Rectal smooth muscle tissue (tissue), 1 donor: Measurements from ENCODE around the gene BICRA.
"Not testable (repeated sequence)": the region's sequence is repeated elsewhere in the genome, so short reads cannot be mapped to it uniquely, and the experiment has no call there.

Experiments
- H3K27ac ChIP-seq: one replicate; pipeline ENCODE4 v1.7.0; 2013; ENCODE audit warnings: low read depth, low read length, inconsistent platforms
- H3K27me3 ChIP-seq: one replicate; pipeline ENCODE4 v1.7.0; 2013; ENCODE audit warnings: low read length; ENCODE audit not compliant: control insufficient read depth, insufficient read depth
- H3K36me3 ChIP-seq: one replicate; pipeline ENCODE4 v1.7.0; 2013; ENCODE audit warnings: low read length; ENCODE audit not compliant: control insufficient read depth, insufficient read depth
- H3K4me1 ChIP-seq: one replicate; pipeline ENCODE4 v1.7.0; 2013; ENCODE audit warnings: low read length; ENCODE audit not compliant: control insufficient read depth, insufficient read depth
- H3K4me3 ChIP-seq: one replicate; pipeline ENCODE4 v1.7.0; 2013; ENCODE audit warnings: low read length
- H3K9ac ChIP-seq: one replicate; pipeline ENCODE4 v1.7.0; 2013; ENCODE audit warnings: low read length

The BICRA gene

GRCh38 chr19:47587295-47587694 is 21.6 kb upstream of the BICRA start:
- no peak overlapping the region for H3K27ac ChIP-seq

DNA sequence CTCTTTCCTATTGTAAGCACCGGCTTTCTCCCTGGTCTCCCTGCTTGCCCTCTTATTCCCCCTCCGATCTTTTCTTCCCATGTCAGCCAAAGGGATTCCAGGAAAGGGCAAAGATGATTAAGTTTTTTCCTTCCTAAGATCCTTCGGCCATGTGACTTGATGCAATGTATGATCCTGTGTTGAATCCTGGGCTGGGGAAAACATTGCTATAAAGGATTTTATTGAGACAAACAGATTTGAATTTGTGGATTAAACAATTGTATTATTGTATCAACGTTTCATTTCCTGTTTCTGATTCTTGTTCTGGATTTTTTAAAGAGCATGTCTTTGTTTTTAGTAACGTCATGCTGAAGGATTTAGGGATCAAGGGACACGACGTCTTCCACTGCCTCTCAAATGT is 19.1 kb upstream of the BICRA start:
- no peaks in the 10 kb centered on the region for H3K27me3 ChIP-seq
- H3K9ac ChIP-seq, result no peak overlapping the region
- no peaks in the 10 kb centered on the region for H3K4me1 ChIP-seq
- H3K27ac ChIP-seq, result no peak overlapping the region
- no peak overlapping the region for H3K4me3 ChIP-seq
- no peaks in the 10 kb centered on the region for H3K36me3 ChIP-seq

More at GRCh38 chr19:47587295-47587694, 21.6 kb upstream of the BICRA start:
- Histone ChIP-seq H3K4me3 (no peak overlapping the region), H3K9ac (no peak overlapping the region), H3K4me1 (no peaks in the 10 kb centered on the region), H3K27me3 (no peaks in the 10 kb centered on the region), H3K36me3 (no peaks in the 10 kb centered on the region)

- Histone ChIP-seq H3K9ac (no peak overlapping the region), H3K27me3 (no peaks in the 10 kb centered on the region), H3K4me3 (no peak overlapping the region), H3K27ac (no peak overlapping the region), H3K4me1 (peaks cover 6% of the 10 kb centered on the region), H3K36me3 (no peaks in the 10 kb centered on the region)
These were observed 15.1 kb upstream of the BICRA start for GRCh38 chr19:47593860-47594259.

GRCh38 chr19:47595944-47596343 is 13.0 kb upstream of the BICRA start:
- Histone ChIP-seq H3K36me3 (no peaks in the 10 kb centered on the region), H3K27me3 (no peaks in the 10 kb centered on the region), H3K4me3 (no peak overlapping the region), H3K27ac (no peak overlapping the region), H3K9ac (no peak overlapping the region), H3K4me1 (peaks cover 6% of the 10 kb centered on the region)

DNA sequence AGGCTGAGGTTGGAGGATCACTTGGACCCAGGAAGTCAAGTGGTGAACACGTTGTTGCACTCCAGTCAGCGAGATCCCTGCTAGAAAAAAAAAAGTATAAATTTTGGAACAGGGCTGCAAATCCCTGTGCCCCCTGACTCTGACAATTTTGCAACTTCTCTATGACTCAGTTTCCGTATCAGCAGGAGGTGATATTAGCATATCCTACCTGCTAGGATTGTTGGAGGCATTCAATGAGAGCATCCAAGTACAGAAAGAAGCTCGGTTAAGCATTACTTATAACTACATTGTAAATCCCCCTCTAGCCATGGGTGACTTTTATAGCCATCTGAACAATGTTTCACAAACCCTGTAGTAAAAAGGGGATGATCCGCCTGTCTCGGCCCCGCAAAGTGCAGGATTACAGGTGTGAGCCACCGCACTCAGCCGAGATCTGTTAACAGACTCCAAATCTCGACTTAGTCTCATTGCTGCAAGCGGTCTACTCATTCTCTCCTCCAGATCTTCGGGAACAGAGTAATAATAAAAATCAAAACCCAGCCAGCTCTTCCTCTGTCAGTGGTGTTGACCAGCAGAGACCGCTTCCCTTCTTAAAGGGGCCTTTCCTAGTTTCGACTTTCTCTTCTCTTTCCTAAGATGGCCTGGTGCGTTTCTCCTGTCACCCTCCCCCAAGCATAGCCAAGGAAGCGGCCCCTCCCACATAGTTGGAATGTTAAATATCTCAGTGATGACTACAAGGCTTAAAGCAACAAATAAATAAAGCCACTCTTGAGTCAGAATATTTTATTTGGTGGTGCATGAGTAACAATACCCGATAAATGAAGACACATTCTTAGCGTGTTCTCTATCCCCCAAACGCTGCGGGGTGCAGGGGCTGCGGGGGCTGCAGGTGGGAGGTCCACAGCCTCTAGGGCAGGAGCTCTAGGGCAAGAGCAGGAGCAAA is 10.3 kb upstream of the BICRA start:
- H3K4me3 ChIP-seq, result peak overlapping the region; percentile 57
- no peaks in the 10 kb centered on the region for H3K36me3 ChIP-seq
- peak overlapping the region; percentile 89 for H3K27ac ChIP-seq
- peaks cover 6% of the 10 kb centered on the region for H3K4me1 ChIP-seq
- no peaks in the 10 kb centered on the region for H3K27me3 ChIP-seq
- H3K9ac ChIP-seq, result no peak overlapping the region

DNA sequence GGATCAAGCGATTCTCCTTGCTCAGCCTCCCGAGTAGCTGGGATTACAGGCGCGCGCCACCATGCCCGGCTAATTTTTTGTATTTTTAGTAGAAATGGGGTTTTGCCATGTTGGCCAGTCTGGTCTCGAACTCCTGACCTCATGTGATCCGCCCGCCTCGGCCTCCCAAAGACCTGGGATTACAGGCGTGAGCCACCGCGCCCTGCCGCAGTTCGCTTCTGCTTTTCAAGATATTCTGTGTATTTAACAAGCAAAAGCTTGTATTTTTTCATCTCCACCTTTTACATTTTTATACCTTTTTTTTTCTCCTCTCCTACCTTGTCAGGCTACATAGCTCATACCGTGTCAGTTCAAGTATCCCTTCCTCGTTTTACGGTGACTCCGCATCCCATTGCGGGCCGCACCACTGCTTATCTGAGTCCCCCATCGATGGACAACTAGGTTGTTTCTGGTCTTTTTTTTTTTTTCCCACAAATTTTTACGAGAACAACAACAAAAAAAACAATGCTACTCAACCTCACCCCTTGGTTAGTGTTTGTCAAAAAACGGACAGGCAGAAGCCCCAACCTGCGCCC is 9.2 kb upstream of the BICRA start:
- not testable (repeated sequence) for H3K36me3 ChIP-seq, H3K27me3 ChIP-seq, H3K4me1 ChIP-seq, H3K9ac ChIP-seq
- Histone ChIP-seq H3K4me3 (peak overlapping the region; percentile 65), H3K27ac (peak overlapping the region; percentile 89)

DNA sequence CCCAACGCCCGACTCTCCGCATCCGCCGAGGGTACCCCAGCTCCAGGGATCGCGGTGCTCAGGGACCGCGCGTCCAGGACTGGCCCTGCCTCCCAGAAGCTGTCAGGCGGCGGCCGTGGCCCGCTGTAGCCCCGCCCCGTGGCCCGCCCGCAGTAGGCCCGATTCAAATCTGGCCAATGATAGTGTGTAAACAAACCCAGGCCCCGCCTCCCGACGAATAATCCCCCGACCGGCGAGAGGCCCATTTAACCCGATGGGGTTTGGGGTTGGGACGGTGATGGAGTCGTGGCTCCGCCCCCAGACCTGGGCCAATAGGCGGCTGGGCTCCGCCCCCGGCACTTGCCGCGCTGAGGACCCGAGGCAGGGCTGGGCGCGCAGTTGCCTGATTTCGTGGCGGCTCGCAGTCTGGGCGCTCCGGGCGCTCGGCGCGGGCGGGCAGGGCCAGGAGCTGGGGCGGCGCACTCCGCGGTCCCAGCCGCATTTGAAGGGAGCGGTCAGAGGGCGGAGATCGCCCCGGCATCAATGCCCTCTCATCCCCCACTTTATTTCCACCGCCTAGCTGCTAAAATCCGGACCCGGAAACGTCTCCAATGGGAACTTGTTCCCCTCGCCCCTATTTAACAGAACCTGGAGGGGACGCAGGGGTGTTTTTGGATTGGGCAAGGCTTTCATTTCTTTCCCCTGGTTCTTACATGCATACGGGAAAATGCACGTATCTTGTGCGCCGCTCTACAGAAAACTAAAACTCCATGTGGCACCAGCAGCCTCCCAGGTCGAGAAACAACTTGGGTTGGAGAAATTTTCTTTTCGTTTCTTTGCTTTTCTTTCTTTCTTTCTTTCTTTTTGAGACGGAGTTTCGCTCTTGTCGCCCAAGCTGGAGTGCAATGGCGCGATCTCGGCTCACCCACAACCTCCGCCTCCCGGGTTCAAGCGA is 8.4 kb upstream of the BICRA start:
- H3K36me3 ChIP-seq, result no peaks in the 10 kb centered on the region

DNA sequence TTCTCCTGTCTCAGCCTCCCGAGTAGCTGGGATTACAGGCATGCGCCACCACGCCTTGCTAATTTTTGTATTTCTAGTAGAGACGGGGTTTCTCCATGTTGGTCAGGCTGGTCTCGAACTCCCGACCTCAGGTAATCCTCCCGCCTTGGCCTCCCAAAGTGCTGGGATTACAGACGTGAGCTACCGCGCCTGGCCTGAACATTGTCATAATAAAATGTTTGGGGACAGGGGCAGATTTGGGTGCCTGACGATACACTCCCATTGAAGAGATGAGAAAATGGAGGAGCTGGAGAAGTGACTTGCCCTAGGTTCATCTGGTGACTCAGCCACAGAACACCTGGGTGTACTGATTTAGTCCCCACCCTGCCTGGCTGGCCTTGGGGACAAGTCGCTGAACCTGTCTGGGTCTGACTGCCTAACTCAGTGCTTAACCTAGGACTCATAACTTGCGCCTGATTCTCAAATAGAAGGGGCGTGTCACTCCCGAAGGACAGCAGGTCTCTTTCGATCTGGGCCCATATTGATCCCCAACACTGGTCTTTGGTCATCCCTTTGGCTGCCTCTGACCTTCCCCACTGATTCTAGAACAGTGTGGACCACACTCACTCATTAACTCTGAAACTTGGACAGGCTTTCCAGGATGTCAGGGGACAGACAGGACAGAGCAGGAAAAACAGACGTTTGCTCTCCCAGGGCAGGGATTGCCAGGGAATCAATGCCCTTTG is 7.6 kb upstream of the BICRA start:
- Histone ChIP-seq H3K4me1 (peaks cover 6% of the 10 kb centered on the region), H3K27me3 (no peaks in the 10 kb centered on the region), H3K27ac (peak overlapping the region; percentile 95), H3K4me3 (peak overlapping the region; percentile 93), H3K9ac (no peak overlapping the region), H3K36me3 (no peaks in the 10 kb centered on the region)

More for the DNA sequence above, 8.4 kb upstream of the BICRA start:
- Histone ChIP-seq H3K4me1 (peaks cover 6% of the 10 kb centered on the region), H3K4me3 (peak overlapping the region; percentile 93), H3K9ac (peak overlapping the region; percentile 73), H3K27ac (peak overlapping the region; percentile 95), H3K27me3 (no peaks in the 10 kb centered on the region)

GRCh38 chr19:47603706-47604565 is 5.0 kb upstream of the BICRA start:
- H3K36me3 ChIP-seq, result no peaks in the 10 kb centered on the region
- H3K4me3 ChIP-seq, result no peak overlapping the region
- H3K27me3 ChIP-seq, result no peaks in the 10 kb centered on the region
- no peak overlapping the region for H3K9ac ChIP-seq
- no peak overlapping the region for H3K27ac ChIP-seq
- H3K4me1 ChIP-seq, result no peaks in the 10 kb centered on the region

DNA sequence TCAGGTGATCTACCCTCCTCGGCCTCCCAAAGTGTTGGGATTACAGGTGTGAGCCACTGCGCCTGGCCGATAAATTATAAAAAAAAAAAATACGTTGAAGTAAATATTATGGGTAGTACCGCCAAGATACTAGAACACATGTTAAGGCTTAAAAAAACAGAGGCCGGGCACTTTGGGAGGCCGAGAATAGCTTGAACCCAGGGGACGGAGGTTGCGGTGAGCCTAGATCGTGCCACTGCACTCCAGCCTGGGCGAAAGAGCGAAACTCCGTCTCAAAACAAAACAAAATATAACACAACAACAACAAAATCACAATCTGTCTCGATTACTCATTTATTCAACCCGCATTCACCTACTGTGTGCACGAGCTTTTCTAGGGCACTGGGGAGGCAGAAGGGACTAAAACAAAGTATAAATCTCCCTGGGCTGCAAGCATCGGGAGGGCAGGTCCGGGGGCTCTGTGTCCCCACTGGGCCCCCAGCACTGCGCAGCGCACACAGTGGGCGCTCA is 1.3 kb upstream of the BICRA start:
- Histone ChIP-seq H3K9ac (peak overlapping the region; percentile 98), H3K36me3 (no peaks in the 10 kb centered on the region), H3K27me3 (no peaks in the 10 kb centered on the region), H3K4me1 (peaks cover 12% of the 10 kb centered on the region), H3K27ac (peak overlapping the region; percentile 100), H3K4me3 (peak overlapping the region; percentile 97)
